IPS-20b (cell line): ENCODE measurements around the gene P2RX4.

Source experiments
- H3K27ac ChIP-seq: one replicate; pipeline ENCODE4 v1.5.1; 2013; ENCODE audit warnings: low read length
- H3K27me3 ChIP-seq: 2 replicates; pipeline ENCODE4 v1.6.1; 2013; ENCODE audit warnings: mild to moderate bottlenecking, low read length, inconsistent platforms; ENCODE audit not compliant: insufficient read depth
- H3K36me3 ChIP-seq: 2 replicates; pipeline ENCODE4 v1.6.1; 2013; ENCODE audit warnings: low read depth, mild to moderate bottlenecking, inconsistent platforms, low read length, moderate library complexity; ENCODE audit not compliant: insufficient read depth
- H3K4me1 ChIP-seq: 2 replicates; pipeline ENCODE4 v1.6.1; 2013; ENCODE audit warnings: mild to moderate bottlenecking, control low read depth, inconsistent platforms, low read length, moderate library complexity; ENCODE audit not compliant: insufficient read depth
- H3K4me3 ChIP-seq: 2 replicates; pipeline ENCODE4 v1.5.1; 2013; ENCODE audit warnings: mild to moderate bottlenecking, low read length, inconsistent platforms
- H3K9ac ChIP-seq: 2 replicates; pipeline ENCODE4 v1.6.1; 2013; ENCODE audit warnings: low read depth, mild to moderate bottlenecking, inconsistent platforms, low read length, moderate library complexity
- H3K9me3 ChIP-seq: 2 replicates; pipeline ENCODE4 v1.6.1; 2013; ENCODE audit warnings: mild to moderate bottlenecking, low read depth, low read length, inconsistent platforms; ENCODE audit not compliant: insufficient read depth

P2RX4 gene

DNA sequence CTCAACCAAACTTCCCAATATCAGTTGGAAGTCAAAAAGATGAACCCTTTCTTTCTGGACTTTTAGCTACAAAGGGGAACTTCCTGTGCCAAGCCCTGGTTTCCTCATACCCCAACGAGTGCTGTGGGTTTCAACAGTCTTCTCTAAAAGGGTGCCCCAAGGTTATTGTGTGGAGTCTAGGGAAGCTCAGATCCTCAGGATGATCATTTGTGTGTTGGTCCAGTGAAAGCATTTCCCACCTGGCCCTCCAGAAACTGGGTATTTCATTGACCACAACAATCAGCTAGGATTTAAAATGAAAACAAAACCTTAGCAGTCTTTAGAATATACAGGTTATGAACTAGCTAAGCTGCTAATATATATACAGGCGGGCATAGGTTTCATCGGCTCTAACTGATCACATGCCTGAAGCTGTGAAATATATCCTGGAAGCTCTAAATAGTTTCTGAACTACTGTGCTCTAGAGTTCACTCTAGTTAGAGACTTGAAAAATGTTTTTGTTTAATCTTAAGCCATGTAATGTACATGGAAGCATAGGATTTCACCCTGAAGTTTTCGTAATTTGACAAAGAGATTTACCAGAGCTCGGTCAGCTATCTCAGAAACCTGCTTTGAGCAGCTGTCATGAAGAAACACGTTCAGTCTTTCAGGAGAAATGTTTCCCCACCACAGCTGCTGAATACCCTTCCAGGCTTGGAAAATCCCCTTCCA, 29.6 kb downstream of the P2RX4 start:
- no peaks in the 10 kb centered on the region for H3K9me3 ChIP-seq
- peaks cover 6% of the 10 kb centered on the region; the same call in 1 of the 2 replicates for H3K4me1 ChIP-seq
- no peaks in the 10 kb centered on the region for H3K27me3 ChIP-seq
- H3K36me3 ChIP-seq = peaks cover 28% of the 10 kb centered on the region
- H3K4me3 ChIP-seq = no peak overlapping the region
- peak overlapping the region; percentile 23 for H3K27ac ChIP-seq
- peak overlapping the region; percentile 17; the same call in 1 of the 2 replicates for H3K9ac ChIP-seq

- Histone ChIP-seq H3K27ac (no peak overlapping the region), H3K4me1 (peaks cover 6% of the 10 kb centered on the region; the same call in 1 of the 2 replicates), H3K9me3 (no peaks in the 10 kb centered on the region), H3K36me3 (peaks cover 34% of the 10 kb centered on the region), H3K9ac (no peak overlapping the region), H3K27me3 (no peaks in the 10 kb centered on the region), H3K4me3 (no peak overlapping the region)
These were observed 30.1 kb downstream of the P2RX4 start for GRCh38 chr12:121240062-121240420.

GRCh38 chr12:121240484-121241101, 30.7 kb downstream of the P2RX4 start:
- H3K27me3 ChIP-seq = no peaks in the 10 kb centered on the region
- 0 out of 2 replicates have a peak overlapping the region, but pooled peaks have one; percentile 1 for H3K9ac ChIP-seq
- peaks cover 34% of the 10 kb centered on the region for H3K36me3 ChIP-seq
- peaks cover 6% of the 10 kb centered on the region; the same call in 1 of the 2 replicates for H3K4me1 ChIP-seq
- H3K4me3 ChIP-seq = no peak overlapping the region
- no peak overlapping the region for H3K27ac ChIP-seq
- H3K9me3 ChIP-seq = no peaks in the 10 kb centered on the region

GRCh38 chr12:121241156-121241970, 31.4 kb downstream of the P2RX4 start:
- no peak overlapping the region for H3K27ac ChIP-seq
- H3K27me3 ChIP-seq = no peaks in the 10 kb centered on the region
- peaks cover 29% of the 10 kb centered on the region for H3K36me3 ChIP-seq
- no peaks in the 10 kb centered on the region for H3K9me3 ChIP-seq
- H3K4me1 ChIP-seq = peaks cover 6% of the 10 kb centered on the region; the same call in 1 of the 2 replicates
- no peak overlapping the region for H3K4me3 ChIP-seq
- H3K9ac ChIP-seq = 0 out of 2 replicates have a peak overlapping the region, but pooled peaks have one; percentile 1

GRCh38 chr12:121245031-121245430, 35.1 kb downstream of the P2RX4 start:
- Histone ChIP-seq H3K9ac (no peak overlapping the region), H3K36me3 (peaks cover 49% of the 10 kb centered on the region), H3K4me1 (no peaks in the 10 kb centered on the region), H3K27ac (no peak overlapping the region), H3K9me3 (no peaks in the 10 kb centered on the region), H3K4me3 (no peak overlapping the region), H3K27me3 (no peaks in the 10 kb centered on the region)

- Histone ChIP-seq H3K9ac (no peak overlapping the region), H3K4me3 (no peak overlapping the region), H3K36me3 (peaks cover 58% of the 10 kb centered on the region), H3K4me1 (no peaks in the 10 kb centered on the region), H3K27me3 (no peaks in the 10 kb centered on the region), H3K9me3 (no peaks in the 10 kb centered on the region), H3K27ac (no peak overlapping the region)
These were observed 36.0 kb downstream of the P2RX4 start for GRCh38 chr12:121245951-121246350.

GRCh38 chr12:121246893-121247557, 37.1 kb downstream of the P2RX4 start:
- Histone ChIP-seq H3K9ac (no peak overlapping the region), H3K9me3 (no peaks in the 10 kb centered on the region), H3K27me3 (no peaks in the 10 kb centered on the region), H3K4me3 (no peak overlapping the region), H3K27ac (no peak overlapping the region), H3K36me3 (peaks cover 63% of the 10 kb centered on the region), H3K4me1 (no peaks in the 10 kb centered on the region)

GRCh38 chr12:121248622-121249021, 38.7 kb downstream of the P2RX4 start:
- H3K4me3 ChIP-seq = no peak overlapping the region
- H3K27me3 ChIP-seq = no peaks in the 10 kb centered on the region
- H3K36me3 ChIP-seq = peaks cover 71% of the 10 kb centered on the region
- no peak overlapping the region for H3K9ac ChIP-seq
- no peaks in the 10 kb centered on the region for H3K4me1 ChIP-seq
- H3K9me3 ChIP-seq = no peaks in the 10 kb centered on the region
- no peak overlapping the region for H3K27ac ChIP-seq

- Histone ChIP-seq H3K9me3 (no peaks in the 10 kb centered on the region), H3K36me3 (peaks cover 72% of the 10 kb centered on the region), H3K27me3 (no peaks in the 10 kb centered on the region), H3K4me3 (no peak overlapping the region), H3K27ac (no peak overlapping the region), H3K9ac (no peak overlapping the region), H3K4me1 (no peaks in the 10 kb centered on the region)
These were observed 40.4 kb downstream of the P2RX4 start for GRCh38 chr12:121250359-121250758.

- Histone ChIP-seq H3K4me1 (no peaks in the 10 kb centered on the region), H3K4me3 (no peak overlapping the region), H3K9me3 (no peaks in the 10 kb centered on the region), H3K27ac (no peak overlapping the region), H3K27me3 (no peaks in the 10 kb centered on the region), H3K9ac (no peak overlapping the region), H3K36me3 (peaks cover 81% of the 10 kb centered on the region)
These were observed 41.9 kb downstream of the P2RX4 start for GRCh38 chr12:121251838-121252237.

GRCh38 chr12:121252712-121253345, 42.9 kb downstream of the P2RX4 start:
- no peak overlapping the region for H3K9ac ChIP-seq
- no peaks in the 10 kb centered on the region for H3K27me3 ChIP-seq
- no peak overlapping the region for H3K4me3 ChIP-seq
- no peaks in the 10 kb centered on the region for H3K4me1 ChIP-seq
- peaks cover 73% of the 10 kb centered on the region for H3K36me3 ChIP-seq
- no peak overlapping the region for H3K27ac ChIP-seq
- H3K9me3 ChIP-seq = no peaks in the 10 kb centered on the region
